ENCODE results near the gene KLK4. TPM values are rescaled to one million over a fixed set of nuclear protein-coding genes. Genes with fewer than 3 reads are reported as not detected.

KLK4 gene
- total and polyA plus RNA-seq, 2 donors (not counting 3 experiments of a cell fraction or from before 2014, with no cell fraction given) = not detected

GRCh38 chr19:50873056-50873455 is 38.1 kb downstream of the KLK4 start, which contains the start of gene KLK2:
Gene KLK2, plus strand, starts transcription at chr19:50873439. Its CDS starts 35 bp downstream, at chr19:50873474.
- POLR2A ChIA-PET = no interaction called here
- BruUV-seq (replicated peaks) = no TSS peak
- H3K4me1 ChIP-seq (ENCODE audit: control insufficient read depth, extremely low read depth, insufficient read depth, low read length) = no peaks in the 10 kb centered on the region
- no peak within 1 kb of the TSS for H3K9ac ChIP-seq (replicated peaks; ENCODE audit: extremely low read depth, insufficient read depth, low read length)
- TF ChIP-seq GATA2 (IDR thresholded peaks at IDR 0.05; ENCODE audit: insufficient read depth, insufficient read length, low read depth, low read length) (no peak), POLR2A (IDR thresholded peaks at IDR 0.05; ENCODE audit: low read depth, low read length) (no peak), MAX (IDR thresholded peaks at IDR 0.05; ENCODE audit: insufficient read depth, insufficient read length) (no peak), POLR2AphosphoS5 (IDR thresholded peaks at IDR 0.05; ENCODE audit: insufficient read depth, low read depth, low read length) (no peak), EZH2 (IDR thresholded peaks at IDR 0.05; ENCODE audit: borderline replicate concordance, low read depth, low read length, severe bottlenecking) (no peak), JUN (IDR thresholded peaks at IDR 0.05; ENCODE audit: borderline replicate concordance, insufficient read depth, insufficient read length, low read depth) (no peak), MYC (IDR thresholded peaks at IDR 0.05; ENCODE audit: low read depth, low read length) (no peak), CTCF (IDR thresholded peaks at IDR 0.05; ENCODE audit: extremely low read depth in 1 of 2, insufficient read depth in 1 of 2, low read depth in 1 of 2, low read length in 2 of 2) (no peak), FOS (IDR thresholded peaks at IDR 0.05; ENCODE audit: borderline replicate concordance, insufficient read depth, low read length) (no peak)
- FAIRE-seq = no peak
- peaks cover 0 to 2% of the 10 kb centered on the region in 2 experiments for H3K27me3 ChIP-seq (ENCODE audit: control insufficient read depth in 2 of 2, insufficient read depth in 2 of 2, low read length in 2 of 2)
- H3K79me2 ChIP-seq (ENCODE audit: control insufficient read depth, insufficient read depth, low read length) = no peaks in the 10 kb centered on the region
- no peak within 1 kb of the TSS for H3K4me3 ChIP-seq (replicated peaks in 1 of 3; ENCODE audit: insufficient read depth in 1 of 3, low read depth in 1 of 3, low read length in 3 of 3)
- DNase-seq (ENCODE audit: low read depth, low spot score) = no peak
- H4K20me1 ChIP-seq (replicated peaks; ENCODE audit: control insufficient read depth, extremely low read depth, insufficient read depth, low read length) = no peaks in the 10 kb centered on the region
- intact Hi-C loops (cut with micrococcal nuclease) = loop anchor here (1.0 kb wide), 1 partner anchor 20 kb away; no protein-coding TSS in a partner anchor
- no peaks in the 10 kb centered on the region for H3K9me3 ChIP-seq (replicated peaks; ENCODE audit: control insufficient read depth, insufficient read depth, low read length)
- H3K36me3 ChIP-seq (ENCODE audit: control insufficient read depth in 2 of 2, extremely low read depth in 1 of 2, insufficient read depth in 2 of 2, low read length in 2 of 2) = no peaks in the 10 kb centered on the region
- H2AFZ ChIP-seq (ENCODE audit: low read depth, low read length) = no peak within 1 kb of the TSS
- H3K4me2 ChIP-seq (ENCODE audit: insufficient read depth, low read length) = no peak within 1 kb of the TSS
- no peaks in the 10 kb centered on the region for H3K9me1 ChIP-seq (replicated peaks; ENCODE audit: control insufficient read depth, extremely low read depth, insufficient read depth, low read length)
- dilution Hi-C loops (cut with MboI; ENCODE audit: extremely low pct_ligation_motif_present, low sequenced_read_pairs) = no loop called here
- CTCF ChIA-PET = no interaction called here
- H3K27ac ChIP-seq (ENCODE audit: insufficient read depth, low read depth, low read length) = no peak within 1 kb of the TSS
